T-helper 1 cell treated with Interleukin-12 subunit alpha and Interleukin-12 subunit beta and Interleukin-4 antibody, amounts not matched to agents 30 μg/mL and 1 μg/mL, for 36 hours (primary cell): Measurements from ENCODE around the gene PLS1.
"Not testable (repeated sequence)": the region's sequence is repeated elsewhere in the genome, so short reads cannot be mapped to it uniquely, and the experiment has no call there.

ENCODE experiments used
- H3K27ac Mint-ChIP-seq: one replicate; pipeline ENCODE4 v1.8.0; 2021; ENCODE audit warnings: mild to moderate bottlenecking, mixed read lengths
- H3K27me3 Mint-ChIP-seq: one replicate; pipeline ENCODE4 v1.8.0; 2021; ENCODE audit warnings: low read depth, mixed read lengths
- H3K36me3 Mint-ChIP-seq: one replicate; pipeline ENCODE4 v1.8.0; 2021; ENCODE audit warnings: low read depth, mixed read lengths
- H3K4me1 Mint-ChIP-seq: one replicate; pipeline ENCODE4 v1.8.0; 2021; ENCODE audit warnings: low read depth, mixed read lengths
- H3K4me3 Mint-ChIP-seq: one replicate; pipeline ENCODE4 v1.8.0; 2021; ENCODE audit warnings: mild to moderate bottlenecking, moderate library complexity, mixed read lengths
- H3K9me3 Mint-ChIP-seq: one replicate; pipeline ENCODE4 v1.8.0; 2021; ENCODE audit warnings: mixed read lengths

Gene PLS1

DNA sequence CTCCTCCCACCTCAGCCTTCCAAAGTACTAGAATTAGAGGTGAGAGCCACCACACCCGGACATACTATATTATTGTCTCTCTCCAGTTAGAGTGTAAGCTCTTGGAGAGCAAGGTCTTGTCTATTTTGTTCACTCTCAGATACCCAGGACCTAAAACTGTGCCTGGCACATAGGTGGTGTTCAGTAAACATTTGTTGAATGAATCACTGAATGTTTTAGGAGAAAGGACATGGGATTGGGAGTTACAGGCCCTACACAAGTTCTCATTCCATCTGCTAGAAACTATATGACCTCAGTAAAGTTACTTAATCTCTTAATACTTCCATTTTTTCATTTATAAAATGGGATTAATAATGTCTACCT is 16.2 kb upstream of the PLS1 start:
- H3K4me1 Mint-ChIP-seq, result peaks cover 24% of the 10 kb centered on the region
- H3K4me3 Mint-ChIP-seq, result peak overlapping the region; percentile 97
- peaks cover 8% of the 10 kb centered on the region for H3K36me3 Mint-ChIP-seq
- H3K27me3 Mint-ChIP-seq, result peaks cover 25% of the 10 kb centered on the region
- no peaks in the 10 kb centered on the region for H3K9me3 Mint-ChIP-seq
- peak overlapping the region; percentile 98 for H3K27ac Mint-ChIP-seq

DNA sequence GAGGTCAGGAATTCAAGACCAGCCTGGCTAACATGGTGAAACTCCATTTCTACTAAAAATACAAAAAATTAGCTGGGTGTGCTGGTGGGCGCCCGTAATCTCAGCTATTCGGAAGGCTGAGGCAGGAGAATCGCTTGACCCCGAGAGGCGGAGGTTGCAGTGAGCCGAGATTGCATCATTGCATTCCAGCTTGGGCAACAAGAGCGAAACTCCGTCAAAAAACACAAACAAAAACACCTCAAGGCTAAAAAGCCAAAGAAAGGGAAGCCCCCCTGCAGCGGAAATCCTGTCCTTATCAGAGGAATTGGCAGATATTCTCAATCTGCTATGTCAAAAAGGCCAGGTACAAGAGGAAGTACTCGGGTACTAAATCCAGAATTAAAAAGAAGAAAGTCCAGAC is 15.1 kb upstream of the PLS1 start:
- H3K9me3 Mint-ChIP-seq, H3K4me3 Mint-ChIP-seq, H3K27ac Mint-ChIP-seq, H3K36me3 Mint-ChIP-seq: not testable (repeated sequence)
- Mint-ChIP-seq H3K27me3 (peaks cover 26% of the 10 kb centered on the region), H3K4me1 (peaks cover 16% of the 10 kb centered on the region)

DNA sequence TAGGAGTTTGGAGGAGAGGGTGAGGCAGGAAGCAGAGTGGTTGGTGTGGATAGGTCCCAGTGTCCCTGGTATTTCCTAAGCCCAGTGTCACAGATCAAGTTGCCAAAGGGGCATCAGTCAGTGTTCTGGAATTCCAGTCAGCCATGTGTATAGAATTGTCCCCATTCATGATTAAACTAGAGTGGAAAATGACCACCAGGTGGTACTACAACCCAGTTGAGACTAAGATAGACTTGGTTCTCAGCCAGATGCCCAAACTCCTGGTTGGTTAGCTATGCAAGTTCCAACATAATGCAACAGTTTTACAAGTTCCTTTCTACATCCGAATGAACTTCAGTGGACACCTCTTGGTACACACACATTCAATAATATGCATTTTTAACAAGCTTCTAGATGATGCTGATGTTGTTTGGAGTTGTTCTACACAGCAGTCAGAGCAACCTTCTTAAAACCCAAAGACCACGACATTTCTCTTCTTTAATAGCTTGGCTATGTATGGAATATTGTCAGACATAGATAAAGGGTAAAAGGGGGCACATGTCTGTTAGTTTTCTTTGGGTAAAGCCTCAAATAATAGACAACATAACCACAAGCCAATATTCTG is 9.3 kb upstream of the PLS1 start:
- Mint-ChIP-seq H3K4me3 (no peak overlapping the region), H3K9me3 (no peaks in the 10 kb centered on the region), H3K36me3 (no peaks in the 10 kb centered on the region), H3K27me3 (peaks cover 42% of the 10 kb centered on the region), H3K27ac (no peak overlapping the region), H3K4me1 (no peaks in the 10 kb centered on the region)

DNA sequence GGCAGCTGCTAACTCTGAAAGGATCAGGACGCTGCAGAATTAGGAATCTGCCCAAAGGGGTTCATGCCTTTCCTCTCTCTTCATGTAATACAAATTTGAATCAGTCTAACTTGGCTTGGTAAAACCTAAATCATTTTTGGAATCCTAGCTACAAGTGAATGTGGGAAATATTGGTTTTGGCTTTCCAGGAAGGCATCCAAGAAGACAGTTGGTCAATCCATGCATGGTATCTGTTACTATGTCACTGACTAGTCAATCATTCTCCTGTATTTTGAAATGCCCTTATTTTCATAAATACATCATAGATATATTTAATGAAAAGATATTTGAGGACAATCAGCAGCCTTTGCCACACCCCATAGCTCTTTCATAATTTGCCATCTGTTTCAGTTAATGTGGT is 7.5 kb upstream of the PLS1 start:
- H3K9me3 Mint-ChIP-seq, result no peaks in the 10 kb centered on the region
- H3K27ac Mint-ChIP-seq, result no peak overlapping the region
- no peaks in the 10 kb centered on the region for H3K36me3 Mint-ChIP-seq

DNA sequence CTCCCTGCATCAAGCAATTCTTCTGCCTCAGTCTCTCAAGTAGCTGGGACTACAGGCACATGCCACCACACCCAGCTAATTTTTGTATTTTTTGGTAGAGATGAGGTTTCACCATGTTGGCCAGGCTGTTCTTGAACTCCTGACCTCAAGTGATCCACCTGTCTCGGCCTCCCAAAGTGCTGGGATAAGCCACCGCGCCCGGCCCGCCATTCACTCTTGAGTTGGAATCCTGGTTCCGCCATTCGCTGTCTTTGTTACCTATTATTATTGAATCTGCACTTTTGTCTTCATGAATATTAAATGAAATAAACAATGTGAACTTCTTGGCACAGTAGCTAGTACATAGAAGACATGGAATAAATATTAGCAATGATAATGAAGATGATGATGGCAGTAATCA is 3.9 kb upstream of the PLS1 start:
- Mint-ChIP-seq H3K27me3 (peaks cover 21% of the 10 kb centered on the region), H3K4me1 (peaks cover 15% of the 10 kb centered on the region)
- not testable (repeated sequence) for H3K36me3 Mint-ChIP-seq, H3K4me3 Mint-ChIP-seq, H3K27ac Mint-ChIP-seq, H3K9me3 Mint-ChIP-seq

More for the DNA sequence above, 7.5 kb upstream of the PLS1 start:
- Mint-ChIP-seq H3K4me1 (no peaks in the 10 kb centered on the region), H3K4me3 (no peak overlapping the region), H3K27me3 (peaks cover 30% of the 10 kb centered on the region)

DNA sequence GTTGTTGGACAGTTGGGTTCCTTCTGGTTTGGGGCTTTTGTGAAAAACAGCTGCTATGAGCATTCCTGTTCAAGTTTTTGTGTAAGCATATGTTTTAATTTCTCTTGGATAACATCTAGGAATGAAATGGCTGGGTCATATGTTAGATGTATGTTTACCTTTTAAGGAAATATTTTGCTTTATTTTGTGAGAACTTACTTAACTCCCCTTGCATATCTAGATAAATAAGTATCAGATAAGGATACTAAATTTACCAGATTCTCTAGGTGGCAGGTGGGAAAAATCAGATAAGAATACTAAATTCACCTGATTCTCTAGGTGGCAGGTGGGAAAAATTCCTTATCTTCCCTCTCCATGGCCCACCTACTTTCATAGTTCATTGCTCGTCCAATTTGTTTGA is 1.1 kb upstream of the PLS1 start:
- Mint-ChIP-seq H3K4me1 (peaks cover 17% of the 10 kb centered on the region), H3K27ac (no peak overlapping the region), H3K9me3 (no peaks in the 10 kb centered on the region), H3K4me3 (peak overlapping the region; percentile 95), H3K27me3 (peaks cover 12% of the 10 kb centered on the region), H3K36me3 (no peaks in the 10 kb centered on the region)

DNA sequence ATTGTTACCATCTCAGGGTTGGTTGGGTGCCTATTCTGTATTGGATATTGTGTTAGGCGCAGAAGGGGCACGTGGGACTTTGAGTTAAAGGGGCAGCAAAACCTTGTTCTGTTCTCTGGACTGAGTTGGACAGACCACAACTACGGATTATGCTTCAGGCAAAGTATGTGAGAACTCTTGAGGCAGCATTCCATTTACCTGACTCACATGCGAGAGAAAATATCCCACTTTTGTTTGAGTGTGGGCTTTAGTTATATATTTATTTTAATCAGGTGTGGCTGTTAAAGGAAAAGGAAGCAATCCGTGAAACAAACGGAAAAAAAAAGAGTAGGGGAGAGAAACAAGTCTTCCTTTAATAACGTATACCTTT is 627 bp upstream of the PLS1 start:
- H3K4me1 Mint-ChIP-seq, result peaks cover 17% of the 10 kb centered on the region
- H3K36me3 Mint-ChIP-seq, result no peaks in the 10 kb centered on the region
- peak overlapping the region; percentile 29 for H3K27ac Mint-ChIP-seq

DNA sequence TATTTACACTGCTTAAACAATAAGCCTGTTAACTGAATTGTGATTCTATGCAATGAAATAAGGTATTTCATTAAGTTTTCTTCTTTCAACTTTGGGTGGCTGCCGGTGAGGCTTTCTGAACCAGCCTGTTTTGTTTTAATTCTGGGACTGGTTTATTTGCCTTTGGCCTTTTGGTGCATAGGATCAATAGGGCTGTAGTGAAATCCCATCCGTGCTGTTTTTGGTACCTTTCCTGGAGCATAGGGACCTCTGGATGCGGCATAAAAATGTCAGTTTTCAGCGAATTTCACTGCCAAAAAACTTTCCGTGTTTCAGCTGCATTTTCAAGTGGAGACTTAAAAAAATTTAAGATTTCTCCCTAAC is 514 bp downstream of the PLS1 start:
- Mint-ChIP-seq H3K4me3 (peak overlapping the region; percentile 95), H3K27ac (peak overlapping the region; percentile 81), H3K36me3 (no peaks in the 10 kb centered on the region), H3K27me3 (peaks cover 7% of the 10 kb centered on the region), H3K4me1 (peaks cover 17% of the 10 kb centered on the region), H3K9me3 (no peaks in the 10 kb centered on the region)

More for the DNA sequence above, 627 bp upstream of the PLS1 start:
- H3K27me3 Mint-ChIP-seq, result peaks cover 8% of the 10 kb centered on the region
- no peaks in the 10 kb centered on the region for H3K9me3 Mint-ChIP-seq
- H3K4me3 Mint-ChIP-seq, result peak overlapping the region; percentile 95

DNA sequence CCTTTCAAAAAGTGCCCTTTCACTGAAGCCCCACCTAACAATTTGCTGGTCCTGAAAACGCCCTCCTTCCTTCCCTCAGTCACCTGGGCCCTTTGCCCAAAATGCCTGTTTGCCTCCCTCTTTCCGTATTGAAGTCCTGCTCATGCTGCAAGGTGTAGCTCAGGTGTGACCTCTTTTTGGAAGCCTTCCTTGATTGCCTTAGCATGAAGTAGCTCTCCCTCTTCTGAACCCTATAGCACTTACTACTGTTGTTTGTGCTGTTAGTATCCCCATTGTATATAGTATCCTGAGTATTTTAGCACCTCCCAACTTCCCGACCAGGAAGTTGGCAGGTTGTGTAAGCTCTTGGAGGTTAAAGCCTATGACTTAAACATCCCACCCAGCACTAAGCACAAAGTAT is 1.7 kb downstream of the PLS1 start:
- Mint-ChIP-seq H3K9me3 (no peaks in the 10 kb centered on the region), H3K27ac (no peak overlapping the region), H3K4me3 (peak overlapping the region; percentile 14), H3K36me3 (no peaks in the 10 kb centered on the region), H3K4me1 (peaks cover 17% of the 10 kb centered on the region), H3K27me3 (peaks cover 7% of the 10 kb centered on the region)

DNA sequence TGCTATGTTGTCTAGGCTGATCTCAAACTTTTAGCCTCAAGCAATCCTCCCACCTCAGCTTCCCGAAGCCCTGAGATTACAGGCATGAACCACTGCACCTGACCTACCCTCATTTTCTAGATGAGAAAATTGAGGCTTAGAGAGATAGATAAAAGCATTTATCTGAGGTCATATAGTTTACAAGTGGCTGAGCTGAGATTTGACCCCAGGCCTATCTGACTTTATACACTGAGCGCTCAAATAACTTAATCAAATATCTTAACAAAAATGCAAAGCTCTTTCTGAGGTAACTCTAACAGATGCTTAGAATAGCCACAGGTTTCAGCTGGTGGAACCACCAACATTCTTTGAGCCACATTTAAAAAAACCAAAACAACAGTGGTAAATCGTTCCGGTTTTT is 5.5 kb downstream of the PLS1 start:
- Mint-ChIP-seq H3K4me3 (no peak overlapping the region), H3K27me3 (no peaks in the 10 kb centered on the region), H3K36me3 (no peaks in the 10 kb centered on the region), H3K27ac (no peak overlapping the region), H3K9me3 (no peaks in the 10 kb centered on the region), H3K4me1 (peaks cover 7% of the 10 kb centered on the region)

DNA sequence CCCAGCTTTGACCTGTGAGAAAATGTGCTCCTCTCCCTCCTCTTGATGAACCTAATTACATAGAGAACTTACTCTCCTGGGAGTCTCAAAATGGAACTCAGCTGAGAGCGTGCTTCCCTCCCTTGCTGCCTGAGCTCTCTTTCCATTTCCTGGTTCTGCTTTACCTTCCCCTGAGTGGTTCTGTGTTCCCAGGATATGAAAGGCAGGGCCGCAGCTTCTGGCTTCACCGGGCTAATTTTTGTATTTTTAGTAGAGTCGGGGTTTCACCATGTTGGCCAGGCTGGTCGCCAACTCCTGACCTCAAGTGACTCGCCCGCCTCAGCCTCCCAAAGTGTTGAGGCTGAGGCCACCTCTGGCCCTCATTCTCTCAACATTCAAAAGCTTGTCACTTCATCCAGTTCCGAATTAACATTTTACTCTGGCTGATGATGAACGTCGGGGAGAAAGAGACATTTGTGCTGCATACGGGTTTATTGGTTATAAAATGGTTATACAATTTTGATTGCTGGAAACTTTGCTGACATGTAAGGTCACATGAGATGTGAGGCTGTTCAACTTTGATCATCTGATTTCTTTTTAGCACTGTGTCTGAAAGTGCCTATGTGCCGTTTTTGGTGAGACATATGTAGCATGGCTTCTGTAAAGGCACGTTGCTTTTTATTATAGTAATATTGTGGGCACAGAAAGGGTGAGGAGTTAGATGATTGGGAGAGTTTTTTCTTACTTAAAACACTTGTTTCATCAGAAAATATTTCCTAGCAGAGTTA is 6.6 kb downstream of the PLS1 start:
- Mint-ChIP-seq H3K9me3 (no peaks in the 10 kb centered on the region), H3K4me1 (peaks cover 1% of the 10 kb centered on the region), H3K27me3 (no peaks in the 10 kb centered on the region), H3K36me3 (no peaks in the 10 kb centered on the region), H3K4me3 (no peak overlapping the region), H3K27ac (no peak overlapping the region)

DNA sequence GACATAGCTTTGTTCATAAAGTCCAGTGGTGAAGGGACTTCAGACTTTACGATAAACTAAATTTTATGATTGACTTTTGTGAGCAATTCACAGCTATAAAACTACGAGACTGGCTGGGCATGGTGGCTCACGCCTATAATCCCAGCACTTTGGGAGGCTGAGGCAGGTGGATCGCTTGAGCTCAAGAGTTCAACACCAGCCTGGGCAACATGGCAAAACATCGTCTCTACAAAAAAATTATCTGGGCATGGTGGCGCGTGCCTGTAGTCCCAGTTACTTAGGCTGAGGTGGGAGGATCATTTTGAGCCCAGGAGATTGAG is 7.2 kb downstream of the PLS1 start:
- not testable (repeated sequence) for H3K4me3 Mint-ChIP-seq, H3K9me3 Mint-ChIP-seq, H3K27ac Mint-ChIP-seq, H3K27me3 Mint-ChIP-seq, H3K4me1 Mint-ChIP-seq, H3K36me3 Mint-ChIP-seq

DNA sequence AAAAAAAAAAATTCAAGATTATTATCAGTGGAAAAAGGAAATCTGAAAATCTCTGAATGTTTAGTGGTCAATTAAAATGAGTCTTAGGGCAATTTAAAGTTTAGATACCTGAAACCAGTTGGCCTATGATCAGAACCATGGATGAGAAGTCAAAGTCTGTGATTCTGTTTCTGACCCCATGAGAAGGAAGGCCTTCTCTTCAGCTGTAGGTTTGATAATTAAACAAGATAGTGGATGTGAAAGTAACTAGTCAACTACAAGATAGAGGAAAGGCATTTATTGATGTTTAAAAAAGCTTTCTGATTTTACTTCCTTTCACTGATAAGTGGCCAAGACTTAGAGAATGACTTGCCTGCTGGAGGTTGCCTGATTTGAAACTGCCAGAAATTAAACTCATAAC is 8.7 kb downstream of the PLS1 start:
- H3K27me3 Mint-ChIP-seq, result no peaks in the 10 kb centered on the region
- no peak overlapping the region for H3K27ac Mint-ChIP-seq
- H3K36me3 Mint-ChIP-seq, result no peaks in the 10 kb centered on the region
- H3K9me3 Mint-ChIP-seq, result no peaks in the 10 kb centered on the region
- H3K4me3 Mint-ChIP-seq, result no peak overlapping the region
- H3K4me1 Mint-ChIP-seq, result no peaks in the 10 kb centered on the region

DNA sequence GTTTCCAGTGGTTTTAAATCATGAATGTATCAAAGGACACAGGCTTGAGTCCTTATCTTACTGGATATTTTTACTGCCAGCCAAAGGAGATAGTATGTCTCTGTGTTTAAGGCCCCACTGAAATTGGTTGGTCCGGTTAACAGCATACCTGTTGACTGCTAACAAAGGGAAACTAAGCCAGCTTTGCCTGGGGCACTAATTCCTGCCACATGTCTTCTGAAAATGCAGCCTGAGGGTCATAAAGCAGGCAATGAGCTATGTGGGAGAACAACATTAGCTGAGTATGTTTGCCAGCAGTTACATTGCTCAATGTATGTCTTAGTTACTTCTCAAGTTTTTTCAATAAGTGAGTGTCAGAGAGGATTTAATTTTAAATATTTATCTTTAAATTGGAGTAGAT is 12.4 kb downstream of the PLS1 start:
- Mint-ChIP-seq H3K9me3 (no peaks in the 10 kb centered on the region), H3K4me1 (no peaks in the 10 kb centered on the region), H3K27me3 (no peaks in the 10 kb centered on the region), H3K4me3 (no peak overlapping the region), H3K27ac (no peak overlapping the region), H3K36me3 (no peaks in the 10 kb centered on the region)

DNA sequence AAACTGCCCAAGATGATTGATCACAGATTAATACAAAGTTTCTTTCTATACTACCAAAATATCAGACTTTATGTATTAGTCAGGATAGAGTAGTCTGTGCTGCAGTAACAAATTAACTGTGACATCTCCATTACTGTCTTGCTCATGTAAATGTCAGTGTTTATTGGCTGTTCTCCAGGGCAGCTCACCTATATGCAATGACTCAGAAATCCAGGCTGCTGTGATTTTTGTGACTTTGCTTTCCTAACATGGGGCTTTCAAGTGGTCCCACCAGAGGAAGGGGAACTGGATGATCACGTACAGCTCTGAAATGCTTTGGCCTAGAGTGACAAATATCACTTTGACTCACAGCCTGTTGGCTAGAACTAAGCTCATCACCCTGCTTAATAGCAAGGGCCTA is 12.9 kb downstream of the PLS1 start:
- Mint-ChIP-seq H3K4me1 (no peaks in the 10 kb centered on the region), H3K27ac (no peak overlapping the region), H3K9me3 (no peaks in the 10 kb centered on the region), H3K4me3 (no peak overlapping the region), H3K36me3 (no peaks in the 10 kb centered on the region), H3K27me3 (no peaks in the 10 kb centered on the region)

DNA sequence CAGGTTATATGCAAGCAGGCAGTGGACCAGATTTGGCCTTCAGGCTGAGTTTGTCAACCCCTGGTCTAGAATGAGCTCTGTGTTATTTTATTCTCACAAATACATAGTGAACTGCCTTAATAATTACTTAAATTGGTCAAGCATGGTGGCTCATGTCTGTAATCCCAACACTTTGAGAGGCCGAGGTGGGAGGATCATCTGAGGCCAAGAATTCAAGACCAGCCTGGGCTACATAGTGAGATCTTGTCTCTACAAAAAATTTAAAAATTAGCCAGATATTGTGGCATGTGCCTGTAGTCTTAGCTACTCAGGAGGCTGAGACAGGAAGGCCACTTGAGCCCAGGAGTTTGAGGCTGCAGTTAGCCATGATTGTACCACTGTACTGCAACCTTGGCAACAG is 15.0 kb downstream of the PLS1 start:
- H3K27ac Mint-ChIP-seq, result no peak overlapping the region
- H3K27me3 Mint-ChIP-seq, result no peaks in the 10 kb centered on the region
- H3K4me1 Mint-ChIP-seq, result no peaks in the 10 kb centered on the region
- H3K4me3 Mint-ChIP-seq, result no peak overlapping the region
- H3K9me3 Mint-ChIP-seq, result no peaks in the 10 kb centered on the region
- H3K36me3 Mint-ChIP-seq, result no peaks in the 10 kb centered on the region
